ENCODE data around the gene RNF133.

RNF133 gene

GRCh38 chr7:122702872-122703510 lies 4.1 kb upstream of the RNF133 start, which contains the start of gene RNF148:
Gene RNF148, minus strand, starts transcription at chr7:122702922. Its CDS starts 172 bp downstream, at chr7:122702750.
- H3K4me1 ChIP-seq (ENCODE audit: control insufficient read depth in 1 of 2, insufficient read depth in 2 of 2, low read length in 2 of 2) = no peaks in the 10 kb centered on the region
- no peak for DNase-seq
- H3K9ac ChIP-seq (ENCODE audit: low read length) = no peak within 1 kb of the TSS
- no CpG with 5 or more reads among the region's 1 CpG for WGBS (ENCODE audit: extremely low coverage, insufficient coverage, insufficient read length)
- no peak within 1 kb of the TSS for H4K91ac ChIP-seq (ENCODE audit: low read depth, low read length)
- no peak within 1 kb of the TSS for H2BK5ac ChIP-seq (ENCODE audit: low read depth, low read length, poor library complexity)
- no peak within 1 kb of the TSS for H4K12ac ChIP-seq (ENCODE audit: low read depth, low read length)
- H3K79me2 ChIP-seq (ENCODE audit: control insufficient read depth, insufficient read depth, low read length, poor library complexity) = no peaks in the 10 kb centered on the region
- H3K4me3 ChIP-seq (ENCODE audit: low read depth, low read length) = no peak within 1 kb of the TSS
- no peak within 1 kb of the TSS for H2AFZ ChIP-seq (ENCODE audit: insufficient read depth, low read length, poor library complexity)
- H3K36me3 ChIP-seq (ENCODE audit: control insufficient read depth in 1 of 2, insufficient read depth in 2 of 2, low read length in 2 of 2) = no peaks in the 10 kb centered on the region
- H3K14ac ChIP-seq (ENCODE audit: low read length) = no peak within 1 kb of the TSS
- H3K9me3 ChIP-seq (ENCODE audit: insufficient read depth, low read depth, low read length) = no peaks in the 10 kb centered on the region
- H3K27ac ChIP-seq (ENCODE audit: low read depth, low read length) = no peak within 1 kb of the TSS
- H4K8ac ChIP-seq (ENCODE audit: low read depth, low read length) = no peak within 1 kb of the TSS
- H3K79me1 ChIP-seq (ENCODE audit: low read length) = no peaks in the 10 kb centered on the region
- no peak within 1 kb of the TSS for H3K4ac ChIP-seq (ENCODE audit: low read depth, low read length)
- H3K18ac ChIP-seq (ENCODE audit: low read length) = no peak within 1 kb of the TSS
- H3K4me2 ChIP-seq (ENCODE audit: low read length) = no peak within 1 kb of the TSS
- H2BK12ac ChIP-seq (ENCODE audit: low read length) = no peak within 1 kb of the TSS
- no peak within 1 kb of the TSS for H2BK120ac ChIP-seq (ENCODE audit: insufficient read depth, low read length, poor library complexity)
- H3K23ac ChIP-seq (ENCODE audit: low read length) = no peak within 1 kb of the TSS
- H2AK5ac ChIP-seq (ENCODE audit: low read length) = no peak within 1 kb of the TSS
- no peaks in the 10 kb centered on the region for H3K27me3 ChIP-seq (ENCODE audit: insufficient read depth, low read length)

DNA sequence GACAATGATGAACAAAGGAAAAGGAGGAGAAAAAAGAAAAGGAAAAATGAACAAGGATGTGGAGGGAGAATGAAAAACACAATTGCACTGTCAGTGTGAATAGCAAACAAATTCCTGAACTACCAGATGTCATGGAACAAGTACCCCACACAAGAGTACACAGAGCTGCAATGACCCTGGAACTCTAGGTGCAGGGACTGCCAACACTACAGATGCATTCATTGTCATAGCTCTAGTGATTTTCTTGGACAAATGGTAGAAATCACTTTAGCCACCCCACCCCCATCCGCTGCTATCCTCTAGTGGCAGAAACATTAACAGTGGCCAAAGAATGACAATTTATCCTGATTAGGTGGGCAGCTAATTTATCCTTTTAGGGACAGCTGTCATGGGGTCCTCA lies 3.1 kb downstream of the RNF133 start:
- Histone ChIP-seq H3K14ac (ENCODE audit: low read length) (no peak overlapping the region), H3K4ac (ENCODE audit: low read depth, low read length) (no peak overlapping the region), H2AFZ (ENCODE audit: insufficient read depth, low read length, poor library complexity) (no peak overlapping the region), H3K79me1 (ENCODE audit: low read length) (no peaks in the 10 kb centered on the region), H3K9me3 (ENCODE audit: insufficient read depth, low read depth, low read length) (peaks cover 4% of the 10 kb centered on the region), H4K91ac (ENCODE audit: low read depth, low read length) (no peak overlapping the region), H2BK12ac (ENCODE audit: low read length) (no peak overlapping the region), H3K4me2 (ENCODE audit: low read length) (no peak overlapping the region), H3K4me1 (ENCODE audit: control insufficient read depth in 1 of 2, insufficient read depth in 2 of 2, low read length in 2 of 2) (no peaks in the 10 kb centered on the region), H2BK120ac (ENCODE audit: insufficient read depth, low read length, poor library complexity) (no peak overlapping the region), H2BK5ac (ENCODE audit: low read depth, low read length, poor library complexity) (no peak overlapping the region), H3K27me3 (ENCODE audit: insufficient read depth, low read length) (no peaks in the 10 kb centered on the region), H3K27ac (ENCODE audit: low read depth, low read length) (no peak overlapping the region), H4K8ac (ENCODE audit: low read depth, low read length) (no peak overlapping the region), H2AK5ac (ENCODE audit: low read length) (no peak overlapping the region), H4K12ac (ENCODE audit: low read depth, low read length) (no peak overlapping the region), H3K23ac (ENCODE audit: low read length) (no peak overlapping the region), H3K18ac (ENCODE audit: low read length) (no peak overlapping the region), H3K4me3 (ENCODE audit: low read depth, low read length) (no peak overlapping the region), H3K36me3 (ENCODE audit: control insufficient read depth in 1 of 2, insufficient read depth in 2 of 2, low read length in 2 of 2) (no peaks in the 10 kb centered on the region), H3K9ac (ENCODE audit: low read length) (no peak overlapping the region), H3K79me2 (ENCODE audit: control insufficient read depth, insufficient read depth, low read length, poor library complexity) (no peaks in the 10 kb centered on the region)
- WGBS (ENCODE audit: extremely low coverage, insufficient coverage, insufficient read length) = no CpG with 5 or more reads among the region's 1 CpG
- no peak for DNase-seq

GRCh38 chr7:122694697-122695096 lies 4.2 kb downstream of the RNF133 start:
- Histone ChIP-seq H3K79me2 (ENCODE audit: control insufficient read depth, insufficient read depth, low read length, poor library complexity) (no peaks in the 10 kb centered on the region), H3K27ac (ENCODE audit: low read depth, low read length) (no peak overlapping the region), H3K79me1 (ENCODE audit: low read length) (no peaks in the 10 kb centered on the region), H2AK5ac (ENCODE audit: low read length) (no peak overlapping the region), H3K14ac (ENCODE audit: low read length) (no peak overlapping the region), H2BK120ac (ENCODE audit: insufficient read depth, low read length, poor library complexity) (no peak overlapping the region), H3K4me2 (ENCODE audit: low read length) (no peak overlapping the region), H2BK5ac (ENCODE audit: low read depth, low read length, poor library complexity) (no peak overlapping the region), H3K36me3 (ENCODE audit: control insufficient read depth in 1 of 2, insufficient read depth in 2 of 2, low read length in 2 of 2) (no peaks in the 10 kb centered on the region), H3K4ac (ENCODE audit: low read depth, low read length) (no peak overlapping the region), H3K9me3 (ENCODE audit: insufficient read depth, low read depth, low read length) (peaks cover 4% of the 10 kb centered on the region), H3K4me3 (ENCODE audit: low read depth, low read length) (no peak overlapping the region), H3K4me1 (ENCODE audit: control insufficient read depth in 1 of 2, insufficient read depth in 2 of 2, low read length in 2 of 2) (no peaks in the 10 kb centered on the region), H3K27me3 (ENCODE audit: insufficient read depth, low read length) (no peaks in the 10 kb centered on the region), H4K8ac (ENCODE audit: low read depth, low read length) (no peak overlapping the region), H2BK12ac (ENCODE audit: low read length) (no peak overlapping the region), H3K18ac (ENCODE audit: low read length) (no peak overlapping the region), H4K91ac (ENCODE audit: low read depth, low read length) (no peak overlapping the region), H3K9ac (ENCODE audit: low read length) (no peak overlapping the region), H4K12ac (ENCODE audit: low read depth, low read length) (no peak overlapping the region), H2AFZ (ENCODE audit: insufficient read depth, low read length, poor library complexity) (no peak overlapping the region), H3K23ac (ENCODE audit: low read length) (no peak overlapping the region)
- no peak for DNase-seq
- WGBS (ENCODE audit: extremely low coverage, insufficient coverage, insufficient read length) = no CpG with 5 or more reads among the region's 2 CpGs

DNA sequence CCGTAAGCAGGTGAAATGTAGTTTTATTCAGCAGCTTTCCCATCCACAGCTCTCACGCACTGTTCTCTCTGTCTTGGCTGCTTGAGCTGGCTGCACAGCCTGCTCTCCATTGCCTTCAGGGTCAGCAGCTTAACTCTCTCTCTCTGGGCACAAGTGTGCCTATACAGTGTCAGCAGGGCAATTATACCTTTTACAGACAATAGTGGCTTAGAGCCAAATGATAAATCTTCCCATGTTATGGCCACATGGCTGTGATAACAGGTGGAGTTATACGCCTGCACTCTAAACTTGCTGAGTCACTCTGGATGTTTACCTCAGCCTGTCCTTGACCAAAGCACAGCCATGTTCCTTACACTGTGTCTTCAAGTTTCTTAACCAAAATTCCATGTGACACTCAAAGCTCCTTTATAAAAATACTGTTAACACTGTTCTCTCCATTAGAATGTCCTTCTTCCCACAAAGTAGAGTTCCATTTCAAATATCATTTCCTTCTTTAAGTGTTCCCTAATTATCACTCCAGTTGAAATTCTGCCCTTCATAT lies 6.1 kb downstream of the RNF133 start:
- no peak for DNase-seq
- no peak overlapping the region for H4K12ac ChIP-seq (ENCODE audit: low read depth, low read length)
- no peak overlapping the region for H2BK12ac ChIP-seq (ENCODE audit: low read length)
- WGBS (ENCODE audit: extremely low coverage, insufficient coverage, insufficient read length) = no CpG with 5 or more reads among the region's 3 CpGs
- H3K79me1 ChIP-seq (ENCODE audit: low read length) = no peaks in the 10 kb centered on the region
- no peak overlapping the region for H3K18ac ChIP-seq (ENCODE audit: low read length)
- H3K4me1 ChIP-seq (ENCODE audit: control insufficient read depth in 1 of 2, insufficient read depth in 2 of 2, low read length in 2 of 2) = no peaks in the 10 kb centered on the region
- no peak overlapping the region for H2BK120ac ChIP-seq (ENCODE audit: insufficient read depth, low read length, poor library complexity)
- H3K36me3 ChIP-seq (ENCODE audit: control insufficient read depth in 1 of 2, insufficient read depth in 2 of 2, low read length in 2 of 2) = no peaks in the 10 kb centered on the region
- H3K79me2 ChIP-seq (ENCODE audit: control insufficient read depth, insufficient read depth, low read length, poor library complexity) = no peaks in the 10 kb centered on the region
- H3K23ac ChIP-seq (ENCODE audit: low read length) = no peak overlapping the region
- H3K4me3 ChIP-seq (ENCODE audit: low read depth, low read length) = no peak overlapping the region
- H3K9me3 ChIP-seq (ENCODE audit: insufficient read depth, low read depth, low read length) = peaks cover 4% of the 10 kb centered on the region
- H2AFZ ChIP-seq (ENCODE audit: insufficient read depth, low read length, poor library complexity) = no peak overlapping the region
- H3K27ac ChIP-seq (ENCODE audit: low read depth, low read length) = no peak overlapping the region
- no peak overlapping the region for H2BK5ac ChIP-seq (ENCODE audit: low read depth, low read length, poor library complexity)
- no peak overlapping the region for H3K4ac ChIP-seq (ENCODE audit: low read depth, low read length)
- H3K4me2 ChIP-seq (ENCODE audit: low read length) = no peak overlapping the region
- H3K27me3 ChIP-seq (ENCODE audit: insufficient read depth, low read length) = no peaks in the 10 kb centered on the region
- no peak overlapping the region for H4K8ac ChIP-seq (ENCODE audit: low read depth, low read length)
- no peak overlapping the region for H2AK5ac ChIP-seq (ENCODE audit: low read length)
- no peak overlapping the region for H4K91ac ChIP-seq (ENCODE audit: low read depth, low read length)
- H3K9ac ChIP-seq (ENCODE audit: low read length) = no peak overlapping the region
- no peak overlapping the region for H3K14ac ChIP-seq (ENCODE audit: low read length)

Data from trophoblast cell (in vitro differentiated cells and primary cell).